NK-92 (cell line): ENCODE results near the gene PANK4.
A peak's percentile ranks its signal among the peaks of the same experiment; 100 is the strongest.

ENCODE experiments used
- DNase-seq: peaks from one replicate; lab custom pipeline; 2025; ENCODE audit not compliant: unreplicated experiment; lab: John Stamatoyannopoulos, UW

PANK4 gene

DNA sequence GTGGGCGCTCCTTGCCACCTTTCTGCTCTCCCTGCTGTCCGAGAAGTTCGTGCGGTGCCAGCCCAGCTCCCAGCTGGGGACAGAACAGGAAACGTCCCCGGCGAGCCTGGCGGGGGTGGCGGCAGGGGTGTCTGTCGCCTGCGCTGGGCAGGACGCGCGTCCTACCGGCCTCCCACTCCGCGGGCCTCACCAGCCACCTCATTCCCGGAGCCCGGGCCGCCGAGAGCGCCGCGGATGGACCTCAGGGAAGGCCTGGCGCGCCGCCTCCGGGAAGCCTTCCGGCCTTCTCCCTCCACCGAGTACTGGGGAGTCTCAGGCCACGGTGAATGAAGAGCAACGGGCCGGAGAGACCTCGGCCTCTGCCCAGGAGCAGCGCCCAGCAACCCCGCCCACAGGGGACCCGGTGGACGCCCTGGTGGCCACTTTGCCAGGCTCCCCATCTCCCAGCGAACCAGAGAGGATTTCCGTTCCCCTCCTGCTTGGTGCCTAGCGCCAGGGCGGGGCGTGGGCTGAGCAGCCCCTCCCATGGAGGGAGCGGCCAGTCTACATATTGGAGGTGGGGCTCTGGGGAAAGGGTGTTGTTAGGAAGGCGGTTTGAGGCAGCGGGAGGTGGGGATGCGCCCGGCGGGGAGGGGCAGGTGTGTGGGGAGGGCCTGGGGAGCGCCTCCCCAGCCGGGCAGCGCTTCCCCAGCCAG is 20.3 kb upstream of the PANK4 start:
- DNase-seq: peak; percentile 26

DNA sequence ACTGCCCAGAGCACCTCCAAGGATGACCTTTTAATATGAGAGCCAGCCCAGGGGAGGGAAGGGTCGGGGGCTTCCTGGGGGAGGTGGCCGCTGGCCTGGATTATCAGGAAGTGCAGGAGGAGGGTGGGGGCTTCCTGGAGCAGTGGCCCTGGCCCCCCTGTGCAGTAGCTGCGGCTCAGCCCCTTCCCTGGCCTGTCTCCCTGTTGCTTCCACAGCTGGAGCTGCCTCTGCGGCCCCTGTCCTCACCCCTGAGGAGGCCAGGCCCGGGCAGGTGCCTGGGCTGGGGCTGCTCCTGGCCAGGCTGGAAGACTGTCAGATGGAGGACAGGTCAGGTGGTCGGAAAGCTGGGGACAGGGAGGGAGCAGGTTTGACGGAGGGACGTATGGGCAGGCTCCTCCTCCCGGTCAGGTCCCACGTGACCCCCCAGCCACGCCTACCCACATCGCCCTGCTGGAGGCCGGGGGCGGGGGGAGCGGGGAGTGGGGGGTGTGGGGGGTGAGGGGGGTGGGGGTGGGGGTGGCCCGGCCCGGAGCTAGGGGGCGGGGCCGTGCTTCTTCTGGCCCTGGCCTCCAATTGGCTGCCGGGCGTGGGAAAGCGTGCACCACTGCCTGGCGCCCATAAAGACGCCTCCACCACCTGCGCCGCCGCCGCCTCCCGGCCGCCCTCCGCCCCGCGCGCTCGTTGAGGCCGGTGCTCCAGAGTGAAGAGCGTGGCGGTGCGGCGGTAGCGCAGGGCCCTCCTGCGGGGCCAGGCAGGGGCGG is 19.5 kb upstream of the PANK4 start:
- DNase-seq: peak; percentile 45

DNA sequence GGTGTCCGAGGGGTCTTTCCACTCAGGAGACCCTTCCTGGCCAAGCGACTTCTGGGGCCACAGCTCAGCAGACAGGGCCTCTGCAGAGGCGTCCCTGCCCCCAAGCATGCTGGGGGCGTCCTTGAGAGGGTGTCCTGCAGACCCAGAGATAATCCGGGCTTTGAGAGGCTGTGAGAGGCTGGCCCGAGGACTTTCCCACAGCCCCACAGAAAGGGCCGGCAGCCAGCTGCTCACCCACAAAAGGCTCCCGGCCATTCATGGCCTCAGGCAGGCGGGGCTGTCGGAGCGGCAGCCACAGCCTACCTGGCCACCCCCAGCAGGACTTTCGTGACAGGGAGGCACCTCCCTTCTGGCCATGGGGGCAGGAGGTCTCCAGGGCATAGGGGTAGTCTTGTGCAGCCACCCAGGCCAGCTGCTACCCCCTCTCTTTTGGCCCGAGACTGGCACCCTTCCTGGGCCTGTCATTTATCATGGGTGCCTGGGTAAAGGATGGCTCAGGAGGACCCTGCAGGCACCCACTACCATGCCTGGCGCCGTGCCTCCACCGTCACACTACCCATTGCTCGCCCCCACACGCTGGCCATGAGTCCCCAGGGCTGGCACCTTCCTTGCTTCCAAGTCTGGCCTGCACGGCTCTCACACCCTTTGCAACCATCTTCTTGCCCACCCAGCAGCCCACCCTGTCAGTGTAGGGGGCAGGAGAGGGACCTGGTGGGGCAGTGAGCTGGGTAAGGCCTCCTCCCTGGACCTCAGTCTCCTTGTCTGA is 18.7 kb upstream of the PANK4 start:
- no peak for DNase-seq

DNA sequence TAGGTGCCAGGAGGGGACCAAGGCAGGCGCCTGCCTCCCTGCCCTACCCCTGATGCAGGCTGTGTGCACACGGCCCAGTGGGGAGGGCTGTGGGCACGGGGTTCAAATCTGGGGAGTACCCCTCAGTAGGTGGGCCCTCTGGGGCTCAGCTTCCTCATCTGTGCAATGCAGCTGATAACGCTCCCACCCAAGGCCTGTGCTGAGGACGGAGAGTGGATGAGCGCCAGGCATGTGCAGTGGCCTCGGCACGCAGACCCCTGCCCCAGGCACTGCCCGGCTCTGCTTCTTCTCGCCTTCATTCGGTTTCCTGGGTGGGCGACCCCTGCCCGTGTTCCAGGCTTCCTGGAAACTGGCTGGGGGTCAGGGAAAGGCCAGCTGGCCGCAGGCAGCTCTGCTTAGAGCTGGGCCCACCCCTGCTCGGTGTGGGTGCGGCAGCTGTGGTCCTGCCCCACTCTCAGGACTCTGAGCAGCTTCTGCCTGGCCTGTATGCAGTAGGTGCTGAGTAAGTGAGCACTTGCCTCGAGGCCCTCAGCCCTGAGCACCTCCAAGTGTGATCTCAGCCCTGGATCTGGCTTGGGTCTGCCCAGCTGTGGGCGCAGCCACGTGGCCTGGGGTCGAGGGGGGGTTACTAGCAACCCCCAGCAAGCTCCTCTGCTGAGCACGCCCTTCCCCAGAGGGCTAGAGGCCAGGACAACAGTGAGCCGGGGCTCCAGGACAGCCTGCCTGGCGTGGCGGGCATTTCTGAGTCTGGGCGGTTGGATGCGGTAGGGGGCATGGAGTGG is 17.9 kb upstream of the PANK4 start:
- DNase-seq: no peak

DNA sequence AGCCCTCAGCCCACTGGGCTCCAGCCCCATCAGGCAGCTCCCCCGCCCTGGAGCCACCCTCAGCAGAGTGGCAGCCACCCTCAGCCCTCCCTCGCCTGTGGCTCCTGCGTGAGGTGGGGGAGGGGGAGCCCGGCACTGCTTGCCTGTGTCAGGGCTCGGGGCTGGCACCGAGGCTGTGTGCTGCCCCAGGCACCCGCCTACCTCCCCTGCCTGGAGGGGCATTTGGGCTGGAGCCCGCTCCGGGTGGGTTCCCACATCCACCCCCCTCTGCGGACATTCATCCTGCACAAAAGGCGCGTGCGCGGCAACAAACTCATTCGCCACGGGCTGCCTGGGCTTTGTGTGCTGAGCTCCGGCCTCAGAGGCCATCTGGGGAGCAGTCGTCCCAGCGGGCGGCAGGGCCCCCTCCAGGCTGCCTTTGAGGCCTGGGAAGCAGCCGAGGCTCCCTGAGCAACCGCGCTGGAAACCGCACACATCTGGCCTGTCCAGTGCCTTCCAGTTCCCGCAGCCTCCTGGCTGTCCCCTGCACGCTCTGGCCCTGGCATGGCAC is 17.2 kb upstream of the PANK4 start:
- no peak for DNase-seq

DNA sequence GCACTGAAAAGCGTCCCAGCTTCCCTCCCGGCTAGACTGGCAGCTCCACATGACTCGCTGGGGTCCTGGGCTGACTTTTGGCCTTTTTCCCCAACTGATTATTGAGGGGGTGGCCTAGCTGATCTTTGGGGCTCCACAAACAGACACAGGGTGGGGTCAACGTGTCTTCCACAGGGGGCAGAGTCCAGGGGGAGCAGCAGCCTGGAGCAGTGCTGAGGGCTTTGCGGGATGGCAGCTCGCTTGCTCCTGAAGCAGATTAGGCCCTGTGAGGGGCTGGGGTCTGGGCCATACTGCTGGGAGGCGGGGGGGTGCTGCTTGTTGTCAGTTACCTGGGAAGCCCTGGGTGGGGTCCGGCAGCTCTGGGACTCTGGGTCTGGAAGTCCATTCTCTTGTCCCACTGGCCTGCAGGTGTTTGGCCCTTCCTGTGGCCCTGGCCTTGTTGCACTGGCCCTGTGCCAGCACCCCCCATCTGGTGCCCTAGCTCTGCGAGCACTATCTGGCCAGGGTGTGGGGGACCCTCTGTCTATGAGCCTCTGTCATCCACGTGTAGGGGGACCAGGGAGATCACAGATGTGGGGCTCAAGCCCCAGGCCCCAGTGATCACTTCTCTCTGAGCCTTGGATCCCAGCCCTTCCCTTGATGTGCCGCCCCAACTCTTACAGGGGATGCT is 16.0 kb upstream of the PANK4 start:
- no peak for DNase-seq

DNA sequence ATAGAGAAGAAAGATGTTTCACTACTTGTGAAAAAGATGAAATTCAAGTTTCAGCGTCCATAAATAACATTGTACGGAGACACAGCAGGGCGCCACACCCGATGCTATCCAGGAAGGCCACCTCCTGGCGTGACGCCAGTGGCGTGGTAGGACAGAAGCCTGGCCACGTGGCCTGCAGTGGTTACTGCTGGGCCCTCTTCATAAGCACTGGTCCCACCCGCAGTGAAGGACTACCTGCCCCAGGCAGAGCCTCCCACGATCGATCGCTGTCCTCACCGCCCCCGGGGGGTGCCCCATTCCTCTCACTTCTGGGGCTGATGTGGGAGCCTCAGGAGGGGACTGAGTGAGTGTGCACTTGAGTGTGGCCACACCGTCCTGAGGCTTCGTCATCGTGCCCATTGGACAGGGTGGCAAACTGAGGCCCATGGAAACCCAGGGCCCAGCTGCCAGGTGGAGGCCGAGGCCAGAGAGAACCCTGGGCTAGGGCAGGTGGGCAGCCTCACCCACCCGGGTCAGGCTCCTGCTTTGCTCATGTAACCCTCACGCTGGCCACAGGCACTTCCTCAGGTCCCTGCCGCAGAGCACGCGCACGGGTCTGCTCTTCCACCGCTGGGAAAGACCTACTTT is 15.3 kb upstream of the PANK4 start:
- no peak for DNase-seq

DNA sequence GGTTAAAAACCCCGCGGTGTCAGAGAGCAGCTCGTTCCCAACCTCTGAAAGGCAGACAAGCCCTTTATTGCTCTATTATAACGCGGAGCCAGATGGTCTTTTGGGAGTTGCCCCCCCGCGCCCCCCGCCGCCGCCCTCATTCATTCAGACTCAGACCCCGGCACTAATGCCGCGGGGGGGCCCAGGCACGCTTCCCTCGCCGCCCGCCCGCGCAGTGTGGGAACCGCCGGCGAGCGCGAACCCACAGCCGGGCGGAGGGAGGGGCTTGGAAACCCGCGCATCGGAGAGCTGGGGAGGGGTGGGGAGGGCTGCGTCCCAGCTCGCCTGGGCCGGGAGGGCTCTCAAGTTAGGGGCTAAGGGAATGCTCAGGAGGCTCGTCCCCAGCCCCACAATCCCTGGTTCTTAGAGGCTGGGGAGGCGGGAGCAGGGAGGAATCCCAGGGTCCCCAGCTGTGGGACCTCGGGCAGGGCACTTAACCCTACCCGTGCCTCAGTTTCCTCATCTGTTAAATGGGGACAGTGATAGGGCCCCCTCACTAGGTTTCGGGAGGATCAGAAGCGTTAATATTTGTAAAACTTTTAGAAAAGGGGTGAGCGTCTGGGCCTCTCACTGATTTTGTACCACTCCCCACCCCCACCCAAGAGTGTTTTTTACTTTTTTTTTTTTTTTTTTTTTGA is 14.6 kb upstream of the PANK4 start:
- DNase-seq: no peak

DNA sequence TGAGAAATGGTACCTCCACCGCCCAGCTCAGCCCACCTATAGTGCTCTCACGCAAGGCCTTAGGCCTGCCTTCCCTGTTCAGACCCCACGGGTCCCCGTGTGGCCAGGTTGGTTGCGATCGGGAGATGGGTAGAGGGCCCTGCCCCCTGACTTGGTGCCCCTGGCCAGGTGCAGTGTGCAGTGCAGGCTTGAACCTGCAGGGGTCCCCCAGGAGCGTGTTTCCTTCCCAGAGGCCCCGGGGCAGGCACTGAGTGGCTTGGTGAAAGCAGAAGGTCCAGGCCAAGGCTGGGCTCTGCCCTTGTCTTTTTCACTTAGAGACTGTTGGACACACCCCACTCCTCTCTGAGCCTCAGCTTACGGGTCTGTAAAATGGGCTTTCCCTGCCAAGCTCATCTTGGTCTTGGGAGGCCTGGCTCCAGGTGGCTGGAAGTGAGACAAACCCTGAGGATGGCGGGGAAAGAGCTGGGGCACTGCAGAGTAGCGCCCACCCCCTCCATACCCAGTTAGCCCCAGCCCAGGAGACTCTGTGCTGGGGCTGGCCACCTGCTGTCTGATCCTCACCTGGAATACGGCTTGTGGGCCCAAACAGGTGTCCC is 13.0 kb upstream of the PANK4 start:
- no peak for DNase-seq

DNA sequence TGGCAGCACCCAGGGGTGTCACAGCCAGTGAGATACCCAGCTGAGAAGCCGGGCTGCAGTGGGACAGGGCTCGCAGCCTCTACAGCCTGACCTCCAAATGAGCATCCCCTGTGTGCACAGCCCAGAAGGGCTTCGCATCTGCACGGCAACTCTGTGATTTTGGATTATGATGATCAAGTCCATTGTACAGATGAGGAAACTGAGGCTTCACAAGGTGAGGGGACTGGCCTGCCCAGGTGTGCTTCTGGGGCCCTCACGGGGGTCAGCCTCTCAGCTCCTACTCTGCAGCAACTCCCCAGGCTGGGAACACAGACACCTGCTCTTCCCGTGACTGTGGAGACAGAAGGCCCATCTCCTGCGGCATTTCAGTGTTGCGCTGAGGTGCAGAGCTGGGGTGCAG is 12.5 kb upstream of the PANK4 start:
- no peak for DNase-seq

DNA sequence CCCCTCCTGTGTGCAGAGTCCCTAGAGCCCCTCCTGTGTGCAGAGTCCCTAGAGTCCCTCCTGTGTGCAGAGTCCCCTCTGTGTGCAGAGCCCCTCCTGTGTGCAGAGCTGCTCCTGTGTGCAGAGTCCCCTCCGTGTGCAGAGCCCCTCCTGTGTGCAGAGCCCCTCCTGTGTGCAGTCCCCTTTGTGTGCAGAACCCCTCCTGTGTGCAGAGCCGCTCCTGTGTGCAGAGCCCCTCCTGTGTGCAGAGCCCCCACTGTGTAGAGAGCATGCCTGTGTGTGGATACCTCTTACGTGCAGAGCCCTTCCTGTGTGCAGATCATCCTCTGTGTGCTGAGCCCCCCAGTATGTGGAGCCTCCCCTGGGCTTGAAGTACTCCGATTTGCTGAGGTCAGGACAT is 12.0 kb upstream of the PANK4 start:
- DNase-seq: no peak

DNA sequence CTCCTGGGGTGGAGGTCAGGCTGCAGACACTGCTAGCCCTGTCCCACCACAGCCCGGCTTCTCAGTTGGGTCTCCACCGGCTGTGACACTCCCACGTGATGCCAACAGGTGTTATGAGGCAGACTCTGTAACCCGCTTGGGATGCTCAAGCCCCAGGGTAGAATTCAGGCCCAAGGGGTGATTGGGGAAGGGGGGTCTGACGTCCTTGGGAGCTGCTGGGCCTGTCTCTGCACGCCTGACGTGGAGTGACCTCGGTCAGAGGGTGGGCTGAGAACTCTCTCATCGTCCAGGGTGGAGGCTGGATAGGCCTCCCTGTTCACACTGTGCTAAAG is 11.4 kb upstream of the PANK4 start:
- no peak for DNase-seq

DNA sequence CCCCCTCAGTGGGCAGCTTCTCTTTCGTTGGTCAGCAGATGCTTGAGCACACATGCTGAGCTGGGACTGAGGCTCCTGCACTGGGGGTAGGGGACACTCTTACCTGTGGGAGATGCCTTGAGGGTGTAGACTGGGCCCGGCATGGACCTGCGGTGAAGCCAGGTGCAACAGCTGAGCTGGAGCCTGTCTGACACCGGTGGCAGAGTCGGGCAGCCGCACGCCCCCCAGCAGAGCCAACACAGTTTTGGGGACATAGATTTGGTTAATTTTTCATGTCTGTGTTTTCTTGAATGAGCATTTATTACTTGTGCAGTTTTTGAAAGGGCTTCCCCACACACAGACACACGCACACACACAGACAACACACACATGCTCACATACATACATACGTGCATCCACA is 9.6 kb upstream of the PANK4 start:
- no peak for DNase-seq

DNA sequence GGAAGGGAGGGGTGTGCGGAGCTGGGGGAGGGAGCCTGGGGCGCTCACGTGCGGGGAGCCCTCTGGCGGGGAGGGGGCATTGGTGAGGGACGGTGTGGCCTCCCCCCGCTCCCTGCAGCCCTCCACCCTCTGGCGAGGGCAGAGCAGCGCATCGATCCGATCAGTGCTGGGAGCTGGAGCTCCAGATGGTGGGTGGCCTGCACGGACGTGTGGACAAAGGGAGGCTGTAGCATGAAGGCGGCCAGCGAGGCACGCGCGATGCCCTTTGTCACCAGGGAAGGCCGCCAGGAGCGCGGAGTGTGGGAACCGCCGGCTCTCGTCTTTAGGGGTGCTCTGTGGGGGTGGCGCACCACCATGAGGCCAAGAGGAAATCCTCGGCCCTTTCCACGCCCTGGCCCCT is 9.1 kb upstream of the PANK4 start:
- DNase-seq: no peak

DNA sequence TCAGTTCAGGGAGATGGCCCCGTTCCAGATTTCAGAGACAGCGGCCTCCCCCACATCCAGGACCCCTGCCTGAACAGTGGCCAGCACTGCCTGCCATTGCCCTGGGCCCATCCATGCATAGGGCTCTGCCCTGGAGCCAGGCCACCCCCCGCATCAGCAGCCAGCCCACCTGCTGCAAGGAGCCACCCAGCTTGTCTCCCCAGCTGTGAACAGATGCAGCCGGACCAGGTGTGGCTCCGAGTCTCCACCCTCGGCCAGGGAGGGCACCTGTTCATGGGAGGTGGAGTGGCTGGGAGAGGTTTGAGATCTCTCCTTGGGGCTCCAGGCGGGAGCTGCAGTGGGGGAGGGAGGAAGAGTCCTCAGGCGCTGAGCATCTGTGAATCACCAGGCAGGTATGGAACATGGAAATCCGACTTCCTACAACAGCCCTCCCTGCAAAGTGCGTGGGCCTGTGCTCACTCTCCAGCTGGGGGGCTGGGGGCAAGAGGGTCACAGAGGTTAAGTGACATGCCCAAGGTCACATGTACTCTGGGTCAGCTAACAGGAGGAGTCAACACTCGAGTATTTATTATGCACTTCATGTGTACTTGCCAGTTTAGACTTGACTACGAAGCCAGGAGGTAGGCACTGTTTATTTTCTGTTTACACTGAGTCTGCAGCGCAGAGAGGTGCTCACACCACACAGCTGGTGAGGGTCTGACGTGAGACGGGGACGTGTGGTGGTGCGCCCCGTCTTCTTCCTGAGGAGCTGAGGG is 8.5 kb upstream of the PANK4 start:
- DNase-seq: no peak

DNA sequence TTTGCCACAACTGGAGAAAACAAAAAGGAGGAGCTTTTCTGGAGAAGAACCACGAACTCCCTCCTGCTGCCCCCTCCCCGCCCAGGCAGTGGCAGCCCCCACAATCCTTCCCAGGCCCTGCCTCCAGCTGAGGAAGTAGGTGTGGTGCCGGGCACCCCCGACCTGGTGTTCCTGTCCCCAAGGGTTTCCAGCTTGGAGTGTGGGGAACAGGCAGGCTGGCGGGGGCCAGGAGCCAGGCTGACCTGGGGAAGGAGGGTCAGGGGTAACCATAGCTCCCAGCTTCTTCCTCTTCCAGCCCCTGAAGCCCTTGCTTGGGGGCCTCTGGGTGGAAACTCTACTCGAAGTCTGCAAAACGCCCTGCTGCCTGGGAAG is 7.9 kb upstream of the PANK4 start:
- no peak for DNase-seq

DNA sequence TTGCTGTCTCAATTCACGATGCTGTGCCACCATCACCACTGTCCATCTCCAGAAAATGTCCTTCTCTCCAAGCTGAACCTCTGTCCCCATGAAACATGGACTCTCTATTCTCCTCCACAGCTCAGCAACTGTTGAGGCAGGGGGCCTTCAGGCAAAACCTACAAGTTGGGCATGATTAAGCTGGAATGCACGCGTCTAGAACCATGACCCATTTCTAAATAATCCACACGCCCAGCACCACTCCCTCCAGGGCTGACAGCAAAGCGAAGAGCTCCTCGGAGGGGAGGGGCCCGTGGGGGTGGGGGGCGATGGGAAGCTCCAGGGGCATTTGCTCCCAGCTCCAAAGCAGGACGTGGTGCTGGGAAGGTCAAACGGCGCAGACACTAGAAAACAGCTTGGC is 7.0 kb upstream of the PANK4 start:
- no peak for DNase-seq

DNA sequence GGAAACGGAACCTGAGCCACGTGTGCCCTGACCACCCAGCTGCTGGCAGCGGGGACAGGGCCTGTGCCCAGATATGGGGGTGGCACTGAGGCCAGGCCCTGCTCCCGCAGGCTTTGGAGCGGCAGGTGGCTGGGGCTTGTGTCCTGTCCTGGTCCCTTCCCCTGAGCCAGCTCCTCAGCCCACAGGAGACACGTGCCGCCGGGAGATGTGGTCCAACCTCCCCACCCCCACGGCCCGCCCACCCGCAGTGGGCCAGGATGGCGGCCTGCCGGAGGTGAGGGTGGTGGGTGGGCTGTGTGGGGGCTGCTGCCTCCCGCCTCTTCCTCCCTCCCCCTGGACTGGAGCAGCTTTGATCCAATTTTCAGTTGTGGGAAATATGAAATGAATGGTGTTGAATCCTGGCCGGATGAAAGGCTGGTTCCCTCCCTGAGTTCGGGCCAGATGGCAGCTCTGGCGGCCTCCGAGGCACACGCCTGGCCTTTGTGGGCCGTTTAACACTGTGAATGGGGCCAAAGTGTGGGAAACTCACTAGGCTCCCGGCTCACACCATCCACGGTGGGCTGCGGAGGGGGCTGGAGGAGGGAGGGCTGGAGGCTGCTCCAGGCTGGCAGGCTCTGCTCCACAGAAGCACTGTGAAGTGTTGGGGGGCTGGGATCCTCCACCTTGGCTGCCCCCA is 6.2 kb upstream of the PANK4 start:
- DNase-seq: no peak
